Left lung (tissue), 10 donors: Measurements from ENCODE around the gene ARHGEF38. TPM values are rescaled to one million over a fixed set of nuclear protein-coding genes. Genes with fewer than 3 reads are reported as not detected.
A peak's percentile ranks its signal among the peaks of the same experiment; 100 is the strongest.

Experiments used
- ATAC-seq: fragments of 200-7000 bp; cut with Tn5 transposase; one replicate; pipeline ENCODE4 v1.9.1; 2020; ENCODE audit warnings: moderate library complexity
- DNase-seq, 4 donors: peaks; one replicate each; pipeline ENCODE4 v3.0.0-alpha.2; 2013 to 2020
- H3K27ac ChIP-seq, 2 donors: fragments of 200-600 bp; sonication (generic) in 1 of 2; one replicate each; pipeline versions ENCODE4 v1.5.0 to v1.8.0; 2020 to 2021
- H3K27me3 ChIP-seq, 2 donors: fragments of 200-600 bp; sonication (generic) in 1 of 2; one replicate each; pipeline versions ENCODE4 v1.5.0 to v1.8.0; 2020 to 2021
- H3K36me3 ChIP-seq, 2 donors: fragments of 200-600 bp; sonication (generic) in 1 of 2; one replicate each; pipeline versions ENCODE4 v1.5.0 to v1.8.0; 2020 to 2021
- H3K4me1 ChIP-seq, 2 donors: fragments of 200-600 bp; one replicate each; pipeline ENCODE4 v1.8.0; 2021
- H3K4me3 ChIP-seq, 2 donors: fragments of 200-600 bp; sonication (generic) in 1 of 2; one replicate each; pipeline versions ENCODE4 v1.5.0 to v1.8.0; 2020 to 2021; ENCODE audit warnings: mild to moderate bottlenecking in 1 of 2
- H3K9me3 ChIP-seq, 2 donors: fragments of 200-600 bp; sonication (generic) in 1 of 2; one replicate each; pipeline versions ENCODE4 v1.5.0 to v1.8.0; 2020 to 2021
- intact Hi-C, 2 donors: fragments of 100-400 bp; cut with DNase I; formaldehyde crosslinking; loops; one replicate each; pipeline versions ENCODE4 v1.11.2 to v1.14.2; 2022
- polyA plus RNA-seq, 6 donors: library from polyadenylated mRNA; unstranded; fragments of 120-200 nt; gene quantifications; one replicate each; pipeline ENCODE4 v1.2.1, GENCODE V29; 2013; ENCODE audit not compliant: insufficient read length in 6 of 6
- total RNA-seq, 2 donors: library from RNA; stranded (reverse); fragmentation: NEBNext Ultra II Directional; extraction: Animal tissue kit (Norgen Biotek cat#: 25700); gene quantifications; one replicate each; pipeline ENCODE4 v1.2.1, GENCODE V29; 2021
- TF ChIP-seq, protein P1 (sequence below), 2 donors: fragments of 200-600 bp; sonication (generic) in 1 of 2; IDR thresholded peaks; one replicate each; pipeline versions ENCODE4 v1.5.0 to v1.8.0; 2021; ENCODE audit warnings: antibody characterized with exemption in 2 of 2
- donor health status: DM: no; HTN: yes; CAD: no.
- donor health status: DM: no; HTN: no; CAD: no.

The ARHGEF38 gene
- total and polyA plus RNA-seq, 8 donors, result 5.0 to 12.1 (median 8.4) TPM

DNA sequence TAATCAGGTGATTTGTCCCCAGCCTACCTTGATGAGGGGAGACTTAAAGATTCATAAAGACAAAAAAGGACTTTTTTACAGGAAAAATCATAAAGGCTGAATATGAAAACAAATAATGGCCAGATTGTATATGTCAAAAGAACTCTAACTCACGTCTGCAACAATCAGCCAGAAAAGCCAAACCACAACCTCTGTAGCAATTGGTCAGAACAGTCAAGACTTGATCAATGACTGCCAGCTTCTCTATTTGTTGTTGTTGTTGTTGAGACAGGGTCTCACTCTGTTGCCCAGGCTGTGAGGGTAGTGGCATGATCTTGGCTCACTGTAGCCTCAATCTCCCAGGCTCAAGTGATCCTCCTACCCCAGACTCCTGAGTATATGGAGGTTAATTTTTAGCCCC lies 42.7 kb upstream of the ARHGEF38 start:
- intact Hi-C loops, result no loop called here
- H3K36me3 ChIP-seq, result no peaks in the 10 kb centered on the region
- H3K4me1 ChIP-seq, result no peaks in the 10 kb centered on the region
- H3K9me3 ChIP-seq, result peaks cover 0 to 3% of the 10 kb centered on the region in 2 donors
- no peak overlapping the region for H3K4me3 ChIP-seq
- H3K27ac ChIP-seq, result no peak overlapping the region
- no peak for DNase-seq
- H3K27me3 ChIP-seq, result no peaks in the 10 kb centered on the region
- TF ChIP-seq, protein P1, sequence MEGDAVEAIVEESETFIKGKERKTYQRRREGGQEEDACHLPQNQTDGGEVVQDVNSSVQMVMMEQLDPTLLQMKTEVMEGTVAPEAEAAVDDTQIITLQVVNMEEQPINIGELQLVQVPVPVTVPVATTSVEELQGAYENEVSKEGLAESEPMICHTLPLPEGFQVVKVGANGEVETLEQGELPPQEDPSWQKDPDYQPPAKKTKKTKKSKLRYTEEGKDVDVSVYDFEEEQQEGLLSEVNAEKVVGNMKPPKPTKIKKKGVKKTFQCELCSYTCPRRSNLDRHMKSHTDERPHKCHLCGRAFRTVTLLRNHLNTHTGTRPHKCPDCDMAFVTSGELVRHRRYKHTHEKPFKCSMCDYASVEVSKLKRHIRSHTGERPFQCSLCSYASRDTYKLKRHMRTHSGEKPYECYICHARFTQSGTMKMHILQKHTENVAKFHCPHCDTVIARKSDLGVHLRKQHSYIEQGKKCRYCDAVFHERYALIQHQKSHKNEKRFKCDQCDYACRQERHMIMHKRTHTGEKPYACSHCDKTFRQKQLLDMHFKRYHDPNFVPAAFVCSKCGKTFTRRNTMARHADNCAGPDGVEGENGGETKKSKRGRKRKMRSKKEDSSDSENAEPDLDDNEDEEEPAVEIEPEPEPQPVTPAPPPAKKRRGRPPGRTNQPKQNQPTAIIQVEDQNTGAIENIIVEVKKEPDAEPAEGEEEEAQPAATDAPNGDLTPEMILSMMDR (IDR thresholded peaks at IDR 0.05), result no peak
- ATAC-seq, result no peak

DNA sequence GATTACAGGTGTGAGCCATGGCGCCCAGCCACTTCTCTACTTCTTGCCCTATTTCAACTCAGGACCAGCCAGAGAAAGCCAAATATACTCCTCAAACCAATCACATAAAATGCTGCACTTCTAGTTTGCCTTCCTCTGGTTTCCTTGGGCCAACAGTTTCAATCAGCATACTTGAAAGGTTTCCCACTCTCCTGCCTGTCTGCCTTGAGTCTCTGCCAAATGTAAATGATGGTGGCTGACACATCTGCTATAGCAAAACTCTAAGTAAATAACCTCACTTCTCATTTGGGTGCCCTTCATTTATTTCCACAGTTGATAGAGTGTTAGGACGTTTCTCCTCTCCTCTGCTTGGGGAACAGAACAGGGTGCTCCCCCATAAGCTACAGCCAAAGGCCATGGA lies 42.2 kb upstream of the ARHGEF38 start:
- no peak for ATAC-seq
- Histone ChIP-seq H3K36me3 (no peaks in the 10 kb centered on the region), H3K27ac (no peak overlapping the region), H3K9me3 (peaks cover 0 to 6% of the 10 kb centered on the region in 2 donors), H3K4me3 (no peak overlapping the region), H3K27me3 (no peaks in the 10 kb centered on the region), H3K4me1 (no peaks in the 10 kb centered on the region)
- no peak for DNase-seq
- intact Hi-C loops, result no loop called here
- TF ChIP-seq, protein P1 (IDR thresholded peaks at IDR 0.05), result no peak

DNA sequence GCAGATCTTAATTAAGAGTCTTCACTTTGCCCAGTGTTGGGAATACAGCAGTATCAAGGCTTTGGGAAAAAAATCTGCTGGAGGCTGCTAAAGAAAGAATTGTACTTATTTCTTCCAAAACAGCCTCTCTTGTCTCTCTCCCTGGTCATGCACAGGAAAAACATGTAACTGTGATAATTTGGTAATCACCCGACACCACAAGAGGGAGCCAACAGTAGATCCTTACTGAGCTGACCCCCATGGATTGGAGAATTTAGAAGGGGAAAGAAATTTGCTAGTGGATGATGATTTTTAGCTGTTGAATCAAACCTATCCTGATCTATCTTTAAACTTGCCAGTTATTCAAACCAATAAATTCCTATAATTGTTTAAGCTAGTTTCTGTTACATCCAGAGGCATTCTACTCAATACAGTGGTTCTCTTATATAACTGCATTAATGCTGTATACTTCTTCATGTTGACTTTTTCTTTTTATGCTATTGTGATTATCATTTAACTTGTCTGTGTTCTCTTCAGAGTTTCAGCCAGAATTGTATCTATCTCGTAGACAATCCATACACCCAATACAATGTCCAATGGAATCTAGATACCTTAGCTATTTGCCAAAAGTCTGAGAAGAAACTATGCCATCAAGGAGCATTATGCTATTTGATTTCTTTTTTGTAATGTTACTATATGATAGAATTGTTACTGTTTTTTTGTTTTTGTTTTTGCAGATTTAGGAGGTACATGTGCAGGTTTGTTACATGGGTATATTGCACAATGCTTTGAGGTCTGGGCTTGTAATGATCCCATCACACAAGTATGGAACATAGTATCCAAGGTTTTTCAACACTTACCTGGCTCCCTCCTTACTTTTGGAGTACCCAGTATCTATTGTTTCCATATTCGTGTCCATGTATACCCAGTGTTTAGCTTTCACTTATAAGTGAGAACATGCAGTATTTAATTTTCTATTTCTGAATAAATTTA lies 31.3 kb upstream of the ARHGEF38 start:
- H3K4me3 ChIP-seq, result no peak overlapping the region
- no peak overlapping the region for H3K27ac ChIP-seq
- no peaks in the 10 kb centered on the region for H3K36me3 ChIP-seq
- DNase-seq, result peak in 2 of 4 donors; percentile 44 to 70
- TF ChIP-seq, protein P1 (IDR thresholded peaks at IDR 0.05), result peak; percentile 38 to 60
- H3K9me3 ChIP-seq, result no peaks in the 10 kb centered on the region
- intact Hi-C loops, result loop anchor here in 1 of 2 donors (10.0 kb wide), 1 partner anchor 144 kb away; no protein-coding TSS in a partner anchor
- no peaks in the 10 kb centered on the region for H3K4me1 ChIP-seq
- ATAC-seq, result peak; percentile 96
- no peaks in the 10 kb centered on the region for H3K27me3 ChIP-seq

DNA sequence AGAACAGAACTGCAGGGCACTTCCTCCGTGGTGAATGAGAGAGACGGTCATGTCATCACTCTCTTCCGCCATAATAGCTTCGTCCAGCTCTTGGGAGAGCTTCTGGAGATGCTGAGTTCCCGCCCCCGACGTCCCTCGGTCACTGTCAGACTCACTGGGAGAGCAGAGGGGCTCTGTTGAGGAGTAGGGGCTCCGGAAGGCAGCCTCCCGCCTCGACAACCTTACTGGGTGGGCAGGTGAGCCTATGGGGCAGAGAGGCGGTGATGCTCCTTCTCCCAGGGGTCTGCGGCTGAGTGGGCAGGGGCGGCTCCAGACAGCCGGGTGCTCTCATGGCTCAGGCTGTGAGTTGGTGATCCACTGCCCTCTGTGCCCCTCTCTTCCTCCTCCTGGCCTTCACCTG lies 25.8 kb upstream of the ARHGEF38 start:
- H3K9me3 ChIP-seq, result no peaks in the 10 kb centered on the region
- peaks cover 0 to 7% of the 10 kb centered on the region in 2 donors for H3K27me3 ChIP-seq
- DNase-seq (peak in 1 of 4 donors; percentile 51), ATAC-seq (no peak)
- no peaks in the 10 kb centered on the region for H3K36me3 ChIP-seq
- H3K27ac ChIP-seq, result no peak overlapping the region
- no peak overlapping the region for H3K4me3 ChIP-seq
- TF ChIP-seq, protein P1 (IDR thresholded peaks at IDR 0.05), result no peak
- intact Hi-C loops, result loop anchor here in 1 of 2 donors (10.0 kb wide), 1 partner anchor 138 kb away; no protein-coding TSS in a partner anchor
- H3K4me1 ChIP-seq, result no peaks in the 10 kb centered on the region

DNA sequence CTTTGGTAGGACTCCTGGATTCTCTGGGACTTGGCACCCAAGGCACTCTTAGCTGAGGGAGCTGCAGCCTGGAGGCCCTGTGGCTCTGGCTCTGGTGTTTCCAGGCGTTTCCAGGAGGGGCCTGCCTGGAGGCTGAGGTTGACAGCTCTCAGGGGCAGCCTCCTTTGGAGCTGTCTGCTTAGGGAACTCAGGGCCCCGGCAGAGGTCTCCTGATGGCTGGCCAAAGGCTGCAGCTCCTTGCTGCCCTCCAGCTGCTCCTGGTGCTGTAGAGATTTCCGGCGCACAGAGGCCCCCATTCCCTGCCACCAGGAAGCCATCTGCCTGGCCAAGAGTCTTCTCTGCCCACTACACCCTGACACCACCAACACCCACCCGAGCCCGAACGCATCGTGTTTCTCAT lies 25.3 kb upstream of the ARHGEF38 start:
- Histone ChIP-seq H3K27me3 (peaks cover 0 to 7% of the 10 kb centered on the region in 2 donors), H3K9me3 (no peaks in the 10 kb centered on the region), H3K4me1 (no peaks in the 10 kb centered on the region), H3K36me3 (no peaks in the 10 kb centered on the region), H3K27ac (no peak overlapping the region), H3K4me3 (no peak overlapping the region)
- ATAC-seq (no peak), DNase-seq (peak in 1 of 4 donors; percentile 46)
- intact Hi-C loops, result loop anchor here in 1 of 2 donors (10.0 kb wide), 1 partner anchor 138 kb away; no protein-coding TSS in a partner anchor
- TF ChIP-seq, protein P1 (IDR thresholded peaks at IDR 0.05), result no peak
